ENCODE results near the gene AAMP. TPM values are rescaled to one million over a fixed set of nuclear protein-coding genes. Genes with fewer than 3 reads are reported as not detected.
"Not testable (repeated sequence)": the region's sequence is repeated elsewhere in the genome, so short reads cannot be mapped to it uniquely, and the experiment has no call there.

Gene AAMP
- total and polyA plus RNA-seq, 2 donors (not counting 3 experiments of a cell fraction or from before 2014, with no cell fraction given) = 69.3 to 84.4 TPM

GRCh38 chr2:218317303-218317630 lies 47.3 kb upstream of the AAMP start:
- CTCF ChIA-PET = interaction anchor here (1.4 kb wide), 1 partner anchor 26 kb away, joined by 4 read pairs; no protein-coding TSS in a partner anchor

DNA sequence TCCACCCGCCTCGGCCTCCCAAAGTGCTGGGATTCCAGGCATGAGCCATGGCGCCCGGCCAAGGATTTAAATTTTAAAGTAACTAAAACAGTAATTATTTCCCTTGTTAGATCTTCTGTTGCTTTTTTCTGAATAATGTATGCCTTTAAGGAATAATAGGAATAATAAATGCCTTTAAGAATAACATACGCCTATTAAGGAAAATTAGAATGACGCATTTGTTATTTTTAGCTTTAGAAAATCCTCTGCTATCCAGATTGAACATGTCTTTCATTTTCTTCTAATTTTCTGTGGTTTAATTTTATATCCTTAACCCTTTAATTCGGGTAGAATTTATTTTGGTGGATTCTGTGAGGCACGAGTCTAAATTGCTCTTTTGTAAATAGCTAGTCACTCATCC lies 45.5 kb upstream of the AAMP start:
- no TSS peak for BruUV-seq (replicated peaks)
- POLR2A ChIA-PET = no interaction called here
- H3K9ac ChIP-seq (replicated peaks; ENCODE audit: extremely low read depth, insufficient read depth, low read length) = no peak overlapping the region
- DNase-seq (ENCODE audit: low read depth, low spot score) = no peak
- no peak overlapping the region for H3K4me3 ChIP-seq (replicated peaks in 1 of 3; ENCODE audit: insufficient read depth in 1 of 3, low read depth in 1 of 3, low read length in 3 of 3)
- no peak overlapping the region for H3K4me2 ChIP-seq (ENCODE audit: insufficient read depth, low read length)
- no peak overlapping the region for H3K27ac ChIP-seq (ENCODE audit: insufficient read depth, low read depth, low read length)
- H3K79me2 ChIP-seq (ENCODE audit: control insufficient read depth, insufficient read depth, low read length) = no peaks in the 10 kb centered on the region
- TF ChIP-seq, protein P1, sequence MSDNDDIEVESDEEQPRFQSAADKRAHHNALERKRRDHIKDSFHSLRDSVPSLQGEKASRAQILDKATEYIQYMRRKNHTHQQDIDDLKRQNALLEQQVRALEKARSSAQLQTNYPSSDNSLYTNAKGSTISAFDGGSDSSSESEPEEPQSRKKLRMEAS (IDR thresholded peaks at IDR 0.05; ENCODE audit: insufficient read depth, insufficient read length) = no peak
- TF ChIP-seq CTCF (IDR thresholded peaks at IDR 0.05; ENCODE audit: extremely low read depth in 1 of 2, insufficient read depth in 1 of 2, low read depth in 1 of 2, low read length in 2 of 2) (no peak), GATA2 (IDR thresholded peaks at IDR 0.05; ENCODE audit: insufficient read depth, insufficient read length, low read depth, low read length) (no peak), EZH2 (IDR thresholded peaks at IDR 0.05; ENCODE audit: borderline replicate concordance, low read depth, low read length, severe bottlenecking) (no peak), POLR2A (IDR thresholded peaks at IDR 0.05; ENCODE audit: low read depth, low read length) (no peak), MYC (IDR thresholded peaks at IDR 0.05; ENCODE audit: low read depth, low read length) (no peak), POLR2AphosphoS5 (IDR thresholded peaks at IDR 0.05; ENCODE audit: insufficient read depth, low read depth, low read length) (no peak), FOS (IDR thresholded peaks at IDR 0.05; ENCODE audit: borderline replicate concordance, insufficient read depth, low read length) (no peak), JUN (IDR thresholded peaks at IDR 0.05; ENCODE audit: borderline replicate concordance, insufficient read depth, insufficient read length, low read depth) (no peak)
- no peaks in the 10 kb centered on the region for H4K20me1 ChIP-seq (replicated peaks; ENCODE audit: control insufficient read depth, extremely low read depth, insufficient read depth, low read length)
- intact Hi-C loops (cut with micrococcal nuclease) (no loop called here), dilution Hi-C loops (cut with MboI; ENCODE audit: extremely low pct_ligation_motif_present, low sequenced_read_pairs) (no loop called here)
- CTCF ChIA-PET = interaction anchor here (0.9 to 1.9 kb wide), 2 partner anchors 13 to 81 kb away, joined by 3 to 7 read pairs; no protein-coding TSS in a partner anchor
- FAIRE-seq = no peak
- H3K9me3 ChIP-seq (replicated peaks; ENCODE audit: control insufficient read depth, insufficient read depth, low read length) = no peaks in the 10 kb centered on the region
- no peak overlapping the region for H2AFZ ChIP-seq (ENCODE audit: low read depth, low read length)
- no peaks in the 10 kb centered on the region for H3K27me3 ChIP-seq (ENCODE audit: control insufficient read depth in 2 of 2, insufficient read depth in 2 of 2, low read length in 2 of 2)
- peaks cover 13% of the 10 kb centered on the region for H3K4me1 ChIP-seq (ENCODE audit: control insufficient read depth, extremely low read depth, insufficient read depth, low read length)
- no peaks in the 10 kb centered on the region for H3K9me1 ChIP-seq (replicated peaks; ENCODE audit: control insufficient read depth, extremely low read depth, insufficient read depth, low read length)
- no peaks in the 10 kb centered on the region for H3K36me3 ChIP-seq (ENCODE audit: control insufficient read depth in 2 of 2, extremely low read depth in 1 of 2, insufficient read depth in 2 of 2, low read length in 2 of 2)

More at GRCh38 chr2:218317303-218317630, 47.3 kb upstream of the AAMP start:
- DNase-seq (ENCODE audit: low read depth, low spot score) = no peak
- H3K4me3 ChIP-seq (replicated peaks in 1 of 3; ENCODE audit: insufficient read depth in 1 of 3, low read depth in 1 of 3, low read length in 3 of 3) = no peak overlapping the region
- H3K9me1 ChIP-seq (replicated peaks; ENCODE audit: control insufficient read depth, extremely low read depth, insufficient read depth, low read length) = no peaks in the 10 kb centered on the region
- POLR2A ChIA-PET = no interaction called here
- intact Hi-C loops (cut with micrococcal nuclease) (no loop called here), dilution Hi-C loops (cut with MboI; ENCODE audit: extremely low pct_ligation_motif_present, low sequenced_read_pairs) (no loop called here)
- H3K4me1 ChIP-seq (ENCODE audit: control insufficient read depth, extremely low read depth, insufficient read depth, low read length) = peaks cover 19% of the 10 kb centered on the region
- no peaks in the 10 kb centered on the region for H3K9me3 ChIP-seq (replicated peaks; ENCODE audit: control insufficient read depth, insufficient read depth, low read length)
- no peak for FAIRE-seq
- H4K20me1 ChIP-seq (replicated peaks; ENCODE audit: control insufficient read depth, extremely low read depth, insufficient read depth, low read length) = no peaks in the 10 kb centered on the region
- H3K27me3 ChIP-seq (ENCODE audit: control insufficient read depth in 2 of 2, insufficient read depth in 2 of 2, low read length in 2 of 2) = no peaks in the 10 kb centered on the region
- peak overlapping the region; percentile 0 for H3K4me2 ChIP-seq (ENCODE audit: insufficient read depth, low read length)
- peak overlapping the region; percentile 66 for H3K27ac ChIP-seq (ENCODE audit: insufficient read depth, low read depth, low read length)
- no peak overlapping the region for H2AFZ ChIP-seq (ENCODE audit: low read depth, low read length)
- no peak for TF ChIP-seq POLR2AphosphoS5 (IDR thresholded peaks at IDR 0.05; ENCODE audit: insufficient read depth, low read depth, low read length)
- TF ChIP-seq GATA2 (IDR thresholded peaks at IDR 0.05; ENCODE audit: insufficient read depth, insufficient read length, low read depth, low read length) = no peak
- BruUV-seq (replicated peaks) = TSS peak; percentile 59
- no peaks in the 10 kb centered on the region for H3K79me2 ChIP-seq (ENCODE audit: control insufficient read depth, insufficient read depth, low read length)
- no peak overlapping the region for H3K9ac ChIP-seq (replicated peaks; ENCODE audit: extremely low read depth, insufficient read depth, low read length)
- no peaks in the 10 kb centered on the region for H3K36me3 ChIP-seq (ENCODE audit: control insufficient read depth in 2 of 2, extremely low read depth in 1 of 2, insufficient read depth in 2 of 2, low read length in 2 of 2)

DNA sequence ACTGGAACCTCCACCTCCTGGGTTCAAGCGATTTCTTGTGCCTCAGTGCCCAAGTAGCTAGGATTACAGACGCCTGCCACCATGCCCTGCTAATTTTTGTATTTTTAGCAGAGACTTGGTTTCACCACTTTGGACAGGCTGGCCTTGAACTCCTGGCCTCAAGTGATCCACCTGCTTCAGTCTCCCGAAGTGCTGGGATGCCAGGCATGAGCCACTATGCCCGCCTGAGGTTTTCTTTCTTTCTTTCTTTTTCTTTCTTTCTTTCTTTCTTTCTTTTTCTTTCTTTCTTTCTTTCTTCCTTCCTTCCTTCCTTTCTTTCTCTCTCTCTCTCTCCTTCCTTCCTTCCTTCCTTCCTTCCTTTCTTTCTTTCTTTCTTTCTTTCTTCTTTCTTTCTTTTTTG lies 44.8 kb upstream of the AAMP start:
- dilution Hi-C loops (cut with MboI; ENCODE audit: extremely low pct_ligation_motif_present, low sequenced_read_pairs); H2AFZ ChIP-seq (ENCODE audit: low read depth, low read length); H3K27ac ChIP-seq (ENCODE audit: insufficient read depth, low read depth, low read length); intact Hi-C loops (cut with micrococcal nuclease); H3K79me2 ChIP-seq (ENCODE audit: control insufficient read depth, insufficient read depth, low read length); H3K9me1 ChIP-seq (replicated peaks; ENCODE audit: control insufficient read depth, extremely low read depth, insufficient read depth, low read length); POLR2A ChIA-PET; H3K9me3 ChIP-seq (replicated peaks; ENCODE audit: control insufficient read depth, insufficient read depth, low read length); BruUV-seq (replicated peaks); H3K4me3 ChIP-seq (replicated peaks in 1 of 3; ENCODE audit: insufficient read depth in 1 of 3, low read depth in 1 of 3, low read length in 3 of 3); DNase-seq (ENCODE audit: low read depth, low spot score); FAIRE-seq; H4K20me1 ChIP-seq (replicated peaks; ENCODE audit: control insufficient read depth, extremely low read depth, insufficient read depth, low read length); H3K27me3 ChIP-seq (ENCODE audit: control insufficient read depth in 2 of 2, insufficient read depth in 2 of 2, low read length in 2 of 2); H3K36me3 ChIP-seq (ENCODE audit: control insufficient read depth in 2 of 2, extremely low read depth in 1 of 2, insufficient read depth in 2 of 2, low read length in 2 of 2); H3K4me2 ChIP-seq (ENCODE audit: insufficient read depth, low read length); H3K9ac ChIP-seq (replicated peaks; ENCODE audit: extremely low read depth, insufficient read depth, low read length): not testable (repeated sequence)
- peaks cover 13% of the 10 kb centered on the region for H3K4me1 ChIP-seq (ENCODE audit: control insufficient read depth, extremely low read depth, insufficient read depth, low read length)
- CTCF ChIA-PET = interaction anchor here (1.9 kb wide), 1 partner anchor 13 kb away, joined by 7 read pairs; no protein-coding TSS in a partner anchor

Measured in endothelial cell of umbilical vein (primary cell).